IPS-18c (cell line): Measurements from ENCODE around the gene GRIP1.

Experiments used
- H3K4me3 ChIP-seq: 2 replicates; pipeline ENCODE4 v1.7.0; 2013; ENCODE audit warnings: low read depth, mild to moderate bottlenecking, low read length, moderate library complexity; ENCODE audit not compliant: insufficient read depth
- H3K9me3 ChIP-seq: one replicate; pipeline ENCODE4 v1.6.1; 2013; ENCODE audit warnings: mild to moderate bottlenecking, low read length, moderate library complexity; ENCODE audit not compliant: control insufficient read depth, insufficient read depth

Gene GRIP1

DNA sequence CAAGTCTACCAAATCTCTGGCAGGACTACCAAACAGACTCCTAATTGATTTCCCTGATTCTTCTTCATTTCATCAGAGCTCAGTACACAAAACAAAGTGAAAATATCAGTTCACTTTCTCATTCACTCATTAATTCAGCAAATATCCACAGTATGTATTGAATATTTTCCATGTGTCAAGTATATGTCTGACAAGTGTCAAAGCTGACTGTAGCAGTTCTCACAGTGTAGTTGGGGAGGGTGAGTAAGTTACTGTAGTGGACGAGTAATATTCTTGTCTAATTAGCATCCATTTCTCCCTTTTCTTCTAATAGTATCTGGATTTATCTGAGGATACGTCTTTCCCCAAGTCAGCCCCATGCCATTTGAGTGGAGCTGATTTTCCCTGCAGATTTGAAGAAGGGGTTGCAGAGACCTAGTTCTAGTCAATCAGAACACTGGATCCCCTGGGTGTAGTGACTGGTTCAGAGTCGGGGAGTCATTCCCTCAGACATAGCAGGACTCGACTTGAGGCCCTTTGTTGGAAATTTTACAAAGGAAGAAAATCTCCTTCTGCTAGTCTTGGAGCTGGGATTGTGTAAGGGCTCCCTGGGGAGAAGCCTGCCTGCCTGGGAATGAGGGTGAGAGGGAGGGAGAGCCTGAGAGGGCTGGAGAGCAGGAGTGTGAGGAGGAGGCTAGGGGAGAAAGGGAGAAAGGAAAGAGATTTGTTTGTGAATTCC is 51.4 kb downstream of the GRIP1 start:
- Histone ChIP-seq H3K4me3 (no peak overlapping the region), H3K9me3 (no peaks in the 10 kb centered on the region)

DNA sequence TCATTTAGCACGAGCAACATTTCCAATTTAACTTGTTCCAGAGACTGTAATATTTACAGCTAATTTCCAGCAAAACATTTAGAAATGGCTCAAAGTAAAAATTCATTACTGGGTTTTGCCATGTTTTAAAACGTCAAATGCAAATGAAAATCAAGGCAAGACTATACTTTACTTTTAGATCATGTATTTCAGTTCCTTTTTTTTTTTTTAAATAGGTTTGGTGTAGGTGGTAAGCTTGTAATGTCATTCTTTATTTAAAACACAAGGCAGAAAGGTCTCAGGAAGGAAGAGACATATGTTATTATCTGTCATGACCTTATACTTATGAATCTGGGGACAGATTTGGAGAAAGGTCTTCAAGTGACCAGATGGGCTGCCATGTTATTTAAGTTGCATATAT is 54.1 kb downstream of the GRIP1 start:
- H3K9me3 ChIP-seq: no peaks in the 10 kb centered on the region

DNA sequence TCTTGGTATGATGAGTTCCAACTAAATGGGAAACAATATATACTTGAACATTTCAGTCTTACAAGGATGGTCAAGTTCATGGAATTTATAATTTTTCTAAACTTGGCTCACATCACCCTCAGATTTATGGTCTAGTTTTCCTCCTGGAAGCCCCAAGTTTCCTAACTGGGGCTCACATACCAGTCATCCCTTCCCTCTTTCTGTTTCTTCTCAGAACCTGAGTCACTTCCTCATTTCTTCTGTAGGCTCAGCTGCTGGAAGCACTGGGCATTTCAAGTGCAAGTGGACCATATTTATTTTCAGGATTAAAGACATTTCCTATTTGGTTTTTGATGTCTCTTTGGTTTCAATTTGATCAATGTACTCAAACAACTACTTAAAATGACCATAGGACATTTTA is 55.4 kb downstream of the GRIP1 start:
- Histone ChIP-seq H3K4me3 (no peak overlapping the region), H3K9me3 (no peaks in the 10 kb centered on the region)

More for the DNA sequence above, 54.1 kb downstream of the GRIP1 start:
- H3K4me3 ChIP-seq: no peak overlapping the region

DNA sequence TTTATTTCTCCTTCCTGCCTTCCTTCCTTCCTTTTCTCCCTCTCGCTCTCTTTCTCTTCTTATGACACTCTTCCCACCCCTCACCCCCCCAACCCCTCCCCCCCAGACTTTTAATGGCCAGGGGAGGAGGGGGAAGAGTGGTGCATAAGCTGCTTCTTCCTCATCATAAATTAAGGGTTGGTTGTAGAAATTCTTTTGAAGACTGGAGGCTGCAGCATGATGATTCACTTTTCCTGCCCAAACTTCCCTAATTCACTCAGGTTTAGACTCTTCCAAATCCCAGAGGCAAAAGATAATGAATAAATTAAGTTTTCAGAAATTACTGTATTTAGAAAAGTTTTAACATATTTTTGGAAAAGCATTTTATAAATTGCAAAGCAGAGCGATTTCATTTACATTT is 58.2 kb downstream of the GRIP1 start:
- Histone ChIP-seq H3K4me3 (no peak overlapping the region), H3K9me3 (no peaks in the 10 kb centered on the region)

DNA sequence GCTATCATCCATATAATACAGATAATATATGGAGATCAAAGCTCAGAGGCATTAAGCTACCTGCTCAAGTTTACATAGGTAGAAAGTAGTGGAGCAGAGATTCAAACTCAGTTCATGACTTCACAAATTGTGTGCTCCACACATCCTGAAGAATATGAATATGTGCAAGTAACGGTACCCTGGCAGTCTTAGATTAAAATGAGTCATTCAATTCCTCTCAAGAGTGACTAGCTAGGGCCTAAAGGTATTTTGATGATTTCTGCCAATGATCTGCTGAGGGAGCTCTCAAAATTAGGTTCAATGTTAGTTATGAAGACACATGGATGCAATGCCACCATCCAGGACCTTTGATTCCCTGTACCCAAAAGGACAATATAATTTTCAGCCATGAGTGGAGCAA is 58.9 kb downstream of the GRIP1 start:
- H3K4me3 ChIP-seq: no peak overlapping the region
- H3K9me3 ChIP-seq: no peaks in the 10 kb centered on the region

DNA sequence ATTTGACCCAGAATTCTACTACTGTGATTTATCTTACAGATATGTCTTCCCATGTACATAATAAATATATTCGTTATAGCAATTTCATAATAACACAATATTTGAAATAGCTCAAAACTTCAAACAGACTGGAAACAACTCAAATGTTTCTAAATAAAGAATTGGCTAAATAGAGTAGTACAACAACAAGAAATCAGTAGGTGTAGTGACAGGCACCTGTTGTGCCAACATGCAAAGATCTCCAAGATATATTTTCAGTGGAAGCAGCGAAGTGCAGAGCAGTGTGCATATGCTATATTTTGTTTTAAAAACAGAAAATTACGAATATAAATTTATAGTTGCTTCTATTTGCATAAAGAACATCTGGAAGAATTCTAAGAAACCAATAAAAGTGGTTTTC is 60.9 kb downstream of the GRIP1 start:
- no peaks in the 10 kb centered on the region for H3K9me3 ChIP-seq
- no peak overlapping the region for H3K4me3 ChIP-seq

DNA sequence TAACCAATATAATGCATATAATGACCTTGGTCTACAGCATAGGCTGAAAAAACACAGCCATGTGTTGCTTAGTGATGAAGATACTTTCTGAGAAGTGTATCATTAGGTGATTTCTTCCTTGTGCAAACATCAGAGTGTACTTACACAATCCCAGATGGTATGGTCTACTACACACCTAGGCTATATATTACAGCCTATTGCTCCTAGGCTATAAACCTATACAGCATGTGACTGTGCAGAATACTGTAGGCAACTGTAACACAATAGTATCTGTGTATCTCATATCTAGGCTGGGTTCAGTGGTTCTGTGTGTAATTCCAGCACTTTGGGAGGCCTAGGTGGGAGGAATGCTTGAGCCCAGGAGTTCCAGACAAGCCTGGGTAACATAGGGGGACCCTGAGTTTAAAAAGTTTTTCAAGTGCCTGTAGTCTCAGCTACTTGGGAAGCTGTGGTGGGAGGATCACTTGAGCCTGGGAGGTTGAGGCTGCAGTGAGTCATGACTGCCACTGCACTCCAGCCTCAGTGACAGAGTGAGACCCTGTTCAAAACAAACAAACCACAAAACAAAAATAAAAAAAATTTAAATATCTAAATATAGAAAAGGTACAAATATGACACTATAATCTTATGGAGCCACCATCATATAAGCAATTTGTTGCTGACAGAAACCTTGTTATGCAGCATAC is 66.6 kb downstream of the GRIP1 start:
- H3K9me3 ChIP-seq: no peaks in the 10 kb centered on the region
- no peak overlapping the region for H3K4me3 ChIP-seq

DNA sequence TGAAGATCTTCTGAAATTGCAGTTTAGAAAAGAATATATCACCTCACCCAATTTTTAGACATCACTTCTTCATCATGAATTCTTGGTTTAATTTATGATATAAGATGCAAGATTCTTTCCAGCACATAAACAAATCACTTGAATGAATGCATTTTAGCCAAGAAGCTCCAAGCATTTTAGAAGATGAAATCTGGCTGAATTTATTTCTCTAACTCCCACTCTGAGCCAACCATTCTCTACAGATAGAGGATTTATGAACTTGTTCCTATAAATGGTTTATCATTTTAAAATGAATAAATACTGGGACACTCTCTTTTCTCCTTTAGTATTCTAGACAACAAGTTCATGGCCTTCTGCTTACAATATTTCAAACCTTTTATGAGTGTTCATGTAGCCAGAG is 71.7 kb downstream of the GRIP1 start:
- Histone ChIP-seq H3K9me3 (no peaks in the 10 kb centered on the region), H3K4me3 (no peak overlapping the region)

DNA sequence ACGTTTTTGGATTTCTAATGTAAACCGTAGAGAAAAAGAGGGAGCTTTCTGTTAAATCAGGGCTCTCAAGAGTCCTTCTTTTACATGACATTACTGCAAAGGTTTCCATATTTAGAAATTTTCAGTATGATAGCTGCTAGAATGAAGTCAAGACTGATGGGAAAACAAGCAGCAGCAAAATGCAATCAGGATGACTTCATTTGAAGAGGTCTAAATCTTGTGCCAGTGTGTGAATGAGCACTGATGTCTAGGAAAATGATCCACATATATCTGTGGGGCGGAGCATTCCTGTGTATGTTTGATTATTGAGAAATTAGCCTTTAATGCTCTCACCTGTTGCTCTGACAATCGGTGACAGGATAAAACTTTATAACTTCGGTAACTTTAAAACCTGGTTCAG is 73.6 kb downstream of the GRIP1 start:
- no peak overlapping the region for H3K4me3 ChIP-seq
- H3K9me3 ChIP-seq: no peaks in the 10 kb centered on the region

DNA sequence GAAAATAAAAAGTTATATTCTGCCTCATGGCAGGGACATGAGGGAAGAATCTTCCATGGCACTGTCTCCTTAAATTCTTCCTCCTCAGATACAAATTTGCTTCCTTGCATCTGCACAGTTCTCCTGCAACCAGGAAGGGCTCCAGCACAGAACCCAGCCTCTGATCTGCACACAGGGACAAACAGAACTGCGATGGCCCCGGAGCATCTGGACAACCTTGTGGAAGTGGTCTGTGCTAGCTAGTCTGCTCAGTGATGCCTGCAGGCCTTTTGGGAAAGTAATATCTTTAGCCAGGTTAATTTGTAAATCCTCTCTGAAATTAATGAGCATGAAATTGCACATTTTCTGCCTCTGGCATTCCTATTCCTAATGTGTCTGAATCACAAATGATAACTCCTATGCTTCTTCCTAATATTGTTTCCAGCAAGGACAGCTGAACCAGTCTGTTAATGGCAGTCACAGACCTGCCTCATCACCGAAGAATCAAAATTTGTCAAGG is 74.8 kb downstream of the GRIP1 start:
- no peak overlapping the region for H3K4me3 ChIP-seq

DNA sequence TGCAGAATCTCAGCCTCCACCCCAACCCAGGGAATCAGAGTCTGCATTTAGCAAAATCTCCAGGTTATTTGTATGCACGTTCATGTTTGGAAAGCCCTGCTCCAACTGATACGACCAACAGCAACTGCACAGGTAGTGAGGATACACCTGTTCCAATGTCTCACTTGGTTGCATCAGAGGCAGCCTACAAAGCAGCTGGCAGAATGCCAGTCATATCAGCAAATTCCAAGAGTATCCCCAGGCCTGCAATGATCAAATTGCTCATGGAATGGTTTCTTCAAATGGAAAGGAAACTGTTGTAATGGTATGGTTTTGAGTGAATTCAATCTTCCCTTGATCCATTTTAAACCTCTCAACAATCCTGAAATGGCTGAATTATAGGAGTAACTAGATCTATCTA is 75.4 kb downstream of the GRIP1 start:
- H3K9me3 ChIP-seq: no peaks in the 10 kb centered on the region
- no peak overlapping the region for H3K4me3 ChIP-seq

More for the DNA sequence above, 74.8 kb downstream of the GRIP1 start:
- no peaks in the 10 kb centered on the region for H3K9me3 ChIP-seq

DNA sequence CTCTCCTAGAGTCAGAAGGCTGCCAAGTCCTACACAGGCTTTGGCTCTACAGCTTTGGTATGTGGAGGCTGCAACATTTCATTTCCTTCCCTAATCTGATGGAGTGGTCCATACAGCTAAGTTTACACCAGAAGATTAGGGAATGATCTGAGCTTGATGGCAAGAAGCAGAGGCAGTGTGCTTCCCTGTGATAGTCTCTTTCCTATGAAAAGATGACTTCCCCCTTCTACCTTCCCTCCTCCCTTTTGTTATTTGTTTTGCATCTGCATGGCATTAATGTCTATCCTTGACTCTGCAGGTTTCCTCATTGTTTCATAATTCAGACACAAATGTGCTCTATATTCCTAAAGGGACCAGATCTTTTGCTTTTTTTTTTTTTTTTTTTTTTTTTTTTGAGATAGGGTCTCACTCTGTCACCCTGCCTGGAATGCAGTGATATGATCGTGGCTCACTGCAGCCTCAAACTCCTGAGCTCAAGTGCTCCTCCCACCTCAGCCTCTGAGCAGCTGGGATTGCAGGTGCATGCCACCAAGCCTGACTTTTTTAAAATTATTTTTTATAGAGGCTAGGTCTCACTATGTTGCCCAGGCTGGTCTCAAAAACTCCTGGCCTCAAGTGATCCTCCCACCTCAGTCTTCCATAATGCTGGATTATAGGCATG is 76.3 kb downstream of the GRIP1 start:
- H3K4me3 ChIP-seq: no peak overlapping the region

DNA sequence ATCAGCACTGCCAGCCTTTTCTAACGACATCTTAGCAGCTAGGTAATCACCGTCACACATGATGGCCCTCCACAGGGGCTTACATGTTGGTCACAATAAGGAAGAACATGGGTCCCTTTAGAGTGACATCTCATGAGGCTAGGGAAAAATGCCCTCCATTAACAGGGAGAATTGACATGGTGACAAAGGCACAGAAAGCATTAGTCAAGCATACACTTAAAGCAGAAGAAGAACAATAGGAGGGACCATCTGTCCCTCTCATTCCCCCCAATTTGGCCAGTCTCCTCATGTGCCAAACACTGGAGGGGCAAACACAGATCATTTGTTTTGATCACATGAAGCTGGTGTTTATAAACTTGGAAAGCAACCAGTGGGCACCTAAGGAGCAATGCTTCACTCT is 78.0 kb downstream of the GRIP1 start:
- no peaks in the 10 kb centered on the region for H3K9me3 ChIP-seq
- H3K4me3 ChIP-seq: no peak overlapping the region

More for the DNA sequence above, 76.3 kb downstream of the GRIP1 start:
- no peaks in the 10 kb centered on the region for H3K9me3 ChIP-seq

DNA sequence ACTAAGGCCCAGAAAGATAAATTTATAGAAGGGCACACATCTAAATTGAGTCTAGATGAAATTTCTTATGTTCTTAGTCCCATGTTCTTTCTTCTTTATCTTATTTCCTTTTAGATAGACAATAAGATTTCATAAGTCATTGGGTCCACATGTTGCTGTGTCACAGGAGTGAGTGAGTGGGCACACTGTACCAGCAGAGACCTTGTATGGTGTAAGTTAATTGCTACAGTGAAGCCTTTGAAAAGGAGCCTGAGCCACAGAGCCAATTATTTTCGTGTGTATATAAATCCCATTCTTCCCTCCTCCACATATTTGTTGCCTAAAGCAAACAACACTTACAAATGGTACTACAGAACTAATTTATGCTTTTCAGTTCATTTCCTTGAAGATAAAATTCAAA is 79.1 kb downstream of the GRIP1 start:
- H3K4me3 ChIP-seq: no peak overlapping the region
- H3K9me3 ChIP-seq: no peaks in the 10 kb centered on the region

DNA sequence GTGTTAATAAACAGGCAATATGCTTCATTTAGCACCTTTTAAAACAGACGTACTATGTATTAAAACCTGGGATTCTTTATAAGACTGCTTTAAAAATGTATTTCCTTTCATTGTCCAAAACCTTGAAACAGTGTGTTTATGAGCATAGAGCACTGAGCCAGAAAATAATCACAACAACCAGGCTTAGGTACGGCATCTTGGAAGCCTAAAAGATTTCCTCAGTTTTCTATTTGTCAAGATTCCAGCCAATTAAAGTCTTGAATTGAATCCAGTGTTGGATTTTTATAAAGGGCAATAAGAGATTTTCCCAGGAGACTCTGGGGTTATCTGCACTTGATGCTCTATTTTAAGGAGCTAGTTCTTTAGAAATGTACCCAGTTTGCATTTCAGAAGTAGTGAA is 80.3 kb downstream of the GRIP1 start:
- Histone ChIP-seq H3K4me3 (no peak overlapping the region), H3K9me3 (no peaks in the 10 kb centered on the region)

DNA sequence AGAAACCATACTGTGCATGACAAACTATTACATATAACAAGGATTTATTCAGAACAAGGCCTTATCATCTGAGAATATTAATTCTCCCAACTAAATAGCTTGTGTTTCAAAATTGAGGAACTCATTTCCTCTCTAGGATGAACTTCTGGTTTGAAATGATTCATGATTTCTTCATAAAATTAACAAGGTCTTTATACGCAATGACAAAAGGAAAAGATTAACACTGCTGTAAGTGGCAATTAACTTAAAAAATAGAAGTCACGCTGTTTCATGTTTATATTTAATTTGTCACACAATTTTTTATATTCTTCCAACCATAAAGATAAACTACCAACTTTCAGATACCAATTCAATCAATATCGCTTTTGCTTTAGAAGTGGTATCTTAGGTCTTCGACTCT is 80.8 kb downstream of the GRIP1 start:
- no peak overlapping the region for H3K4me3 ChIP-seq

DNA sequence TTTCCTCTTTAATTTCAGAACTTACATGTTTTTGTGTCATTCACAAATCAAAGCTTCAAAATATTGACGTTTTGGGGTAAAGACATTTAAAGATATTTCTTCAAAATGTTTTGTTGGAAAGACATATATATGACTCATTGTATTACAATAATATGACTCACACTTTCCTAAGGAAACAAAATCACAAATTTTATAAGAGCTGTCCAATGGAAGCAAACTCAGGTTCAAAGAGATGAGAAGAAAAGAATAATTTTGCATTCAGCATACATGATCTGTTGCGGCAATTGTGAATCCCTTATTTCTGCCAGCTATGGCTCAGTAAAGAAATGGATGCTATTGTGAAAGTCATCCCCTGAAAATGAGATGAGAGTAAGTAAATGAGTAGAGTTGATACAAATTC is 82.7 kb downstream of the GRIP1 start:
- H3K9me3 ChIP-seq: no peaks in the 10 kb centered on the region
- no peak overlapping the region for H3K4me3 ChIP-seq

More for the DNA sequence above, 80.8 kb downstream of the GRIP1 start:
- no peaks in the 10 kb centered on the region for H3K9me3 ChIP-seq

DNA sequence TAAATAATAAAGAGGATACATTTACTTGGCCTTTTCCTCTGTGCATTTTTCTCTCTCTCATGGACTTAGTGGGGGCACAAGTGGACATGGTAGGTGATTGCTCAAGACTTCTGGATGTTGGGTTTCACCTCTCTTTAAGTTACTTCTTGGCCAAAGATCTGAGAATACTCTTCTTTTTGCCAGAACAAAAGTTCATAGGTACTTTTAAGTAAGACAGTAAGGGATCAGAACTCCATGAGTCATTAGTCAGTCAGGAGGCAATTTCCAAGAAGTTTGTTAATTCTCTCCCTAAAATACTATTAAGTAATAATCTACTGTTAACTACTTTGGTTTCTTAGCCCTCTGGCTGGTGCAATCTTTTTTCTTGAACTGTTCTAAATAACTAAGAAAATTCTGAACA is 84.2 kb downstream of the GRIP1 start:
- Histone ChIP-seq H3K4me3 (no peak overlapping the region), H3K9me3 (no peaks in the 10 kb centered on the region)
